NCI-H345 treated with DMSO at 0.1 percent for 48 hours (cell line): Measurements from ENCODE around the gene GSPT1.

Source experiments
- DNase-seq: peaks from one replicate; lab custom pipeline; 2025; ENCODE audit not compliant: unreplicated experiment; lab: John Stamatoyannopoulos, UW

The GSPT1 gene

GRCh38 chr16:11913425-11914079, 2.2 kb downstream of the GSPT1 start:
- DNase-seq: no peak

- no peak for DNase-seq
Measured at GRCh38 chr16:11909653-11910545, 5.9 kb downstream of the GSPT1 start.

GRCh38 chr16:11907160-11907970, 8.4 kb downstream of the GSPT1 start:
- DNase-seq: no peak

- no peak for DNase-seq
Measured at GRCh38 chr16:11903906-11904305, 11.8 kb downstream of the GSPT1 start.

GRCh38 chr16:11901091-11901490, 14.7 kb downstream of the GSPT1 start:
- DNase-seq: no peak

- DNase-seq: no peak
Measured at GRCh38 chr16:11896486-11897176, 19.1 kb downstream of the GSPT1 start.

GRCh38 chr16:11893571-11893970, 22.2 kb downstream of the GSPT1 start:
- no peak for DNase-seq

GRCh38 chr16:11892761-11893160, 23.0 kb downstream of the GSPT1 start:
- no peak for DNase-seq

GRCh38 chr16:11890231-11890965, 25.4 kb downstream of the GSPT1 start:
- no peak for DNase-seq

GRCh38 chr16:11886881-11887280, 28.9 kb downstream of the GSPT1 start:
- DNase-seq: no peak

- DNase-seq: no peak
Measured at GRCh38 chr16:11884035-11884434, 31.7 kb downstream of the GSPT1 start.

GRCh38 chr16:11880007-11880406, 35.7 kb downstream of the GSPT1 start:
- no peak for DNase-seq

- no peak for DNase-seq
Measured at GRCh38 chr16:11877374-11877773, 38.4 kb downstream of the GSPT1 start.

- no peak for DNase-seq
Measured at GRCh38 chr16:11876306-11876705, 39.5 kb downstream of the GSPT1 start.

- DNase-seq: no peak
Measured at GRCh38 chr16:11875721-11876120, 40.0 kb downstream of the GSPT1 start.

GRCh38 chr16:11871193-11871592, 44.6 kb downstream of the GSPT1 start:
- DNase-seq: no peak

GRCh38 chr16:11870399-11870798, 45.4 kb downstream of the GSPT1 start:
- no peak for DNase-seq

GRCh38 chr16:11869353-11870228, 46.2 kb downstream of the GSPT1 start:
- no peak for DNase-seq

- no peak for DNase-seq
Measured at GRCh38 chr16:11868412-11868980, 47.3 kb downstream of the GSPT1 start.
